SJCRH30 (cell line): ENCODE measurements around the gene COQ5. TPM values are rescaled to one million over a fixed set of nuclear protein-coding genes. Genes with fewer than 3 reads are reported as not detected.
A peak's percentile ranks its signal among the peaks of the same experiment; 100 is the strongest.
"Not testable (repeated sequence)": the region's sequence is repeated elsewhere in the genome, so short reads cannot be mapped to it uniquely, and the experiment has no call there.

Experiments
- DNase-seq, 2 experiments: peaks; one replicate each; pipeline ENCODE4 v3.0.0-alpha.2; 2015 to 2020
- H3K27ac ChIP-seq: fragments of 250-450 bp; sonication (Bioruptor Pico); 2 replicates; pipeline ENCODE4 v1.5.1; 2020; ENCODE audit warnings: mild to moderate bottlenecking, moderate library complexity
- H3K27me3 ChIP-seq: fragments of 250-450 bp; sonication (Bioruptor Pico); 2 replicates; pipeline ENCODE4 v1.5.1; 2020; ENCODE audit warnings: mild to moderate bottlenecking, moderate library complexity
- H3K36me3 ChIP-seq: fragments of 250-450 bp; sonication (Bioruptor Pico); 2 replicates; pipeline ENCODE4 v1.5.1; 2020; ENCODE audit warnings: mild to moderate bottlenecking, moderate library complexity
- H3K4me1 ChIP-seq: fragments of 250-450 bp; sonication (Bioruptor Pico); 2 replicates; pipeline ENCODE4 v1.5.1; 2020; ENCODE audit warnings: mild to moderate bottlenecking, moderate library complexity
- H3K4me3 ChIP-seq: fragments of 250-450 bp; sonication (Bioruptor Pico); 2 replicates; pipeline ENCODE4 v1.5.1; 2020; ENCODE audit warnings: mild to moderate bottlenecking, moderate library complexity
- H3K9me3 ChIP-seq: fragments of 250-450 bp; sonication (Bioruptor Pico); replicated peaks from 2 replicates; pipeline ENCODE4 v1.5.1; 2020; ENCODE audit warnings: mild to moderate bottlenecking, moderate library complexity
- total RNA-seq: library from RNA; depleted of rRNA; stranded (reverse); fragments of >200 nt; shearing (Covaris generic); gene quantifications from 2 replicates; pipeline ENCODE4 v1.2.3, GENCODE V29; 2014

The COQ5 gene
- total RNA-seq, 1 experiment from 2014 or later = 34.2 TPM

DNA sequence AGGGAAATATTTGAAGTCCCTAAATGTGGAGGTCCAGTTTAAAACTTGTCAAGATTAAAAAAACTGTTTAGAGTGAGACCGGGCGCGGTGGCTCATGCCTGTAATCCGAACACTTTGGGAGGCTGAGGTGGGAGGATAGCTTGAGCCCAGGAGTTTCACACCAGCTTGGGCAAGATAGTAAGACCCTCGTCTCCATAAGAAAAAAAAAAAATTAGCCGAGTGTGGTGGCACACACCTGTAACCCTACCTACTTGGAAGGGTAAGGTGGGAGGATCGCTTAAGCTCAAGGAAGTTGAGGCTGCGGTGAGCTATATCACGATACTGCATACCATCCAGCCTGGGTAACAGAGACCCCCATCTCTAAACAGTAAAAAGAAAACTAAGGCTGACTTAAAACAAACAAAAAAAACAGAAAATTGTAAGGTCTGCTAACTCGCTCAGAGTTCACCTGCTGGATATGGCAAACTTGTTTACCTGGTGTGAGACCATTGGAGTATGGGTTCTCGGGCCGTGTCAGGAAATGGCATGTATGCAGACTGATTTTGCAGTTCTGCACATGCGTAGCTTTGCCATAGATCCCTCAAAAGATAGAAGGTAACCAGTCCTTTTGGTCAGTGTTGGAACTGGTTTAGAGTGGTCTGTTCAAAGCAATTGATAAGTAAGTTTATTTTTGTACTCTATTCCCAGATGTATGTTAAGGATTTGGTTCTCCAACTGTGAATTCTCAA, 7.3 kb upstream of the COQ5 start:
- DNase-seq = no peak
- peaks cover 14% of the 10 kb centered on the region for H3K4me1 ChIP-seq
- no peak overlapping the region for H3K27ac ChIP-seq
- H3K4me3 ChIP-seq = peak overlapping the region; percentile 91; the same call in 1 of the 2 replicates
- H3K27me3 ChIP-seq = no peaks in the 10 kb centered on the region
- H3K9me3 ChIP-seq = no peaks in the 10 kb centered on the region
- H3K36me3 ChIP-seq = peaks cover 3% of the 10 kb centered on the region; the same call in 1 of the 2 replicates

DNA sequence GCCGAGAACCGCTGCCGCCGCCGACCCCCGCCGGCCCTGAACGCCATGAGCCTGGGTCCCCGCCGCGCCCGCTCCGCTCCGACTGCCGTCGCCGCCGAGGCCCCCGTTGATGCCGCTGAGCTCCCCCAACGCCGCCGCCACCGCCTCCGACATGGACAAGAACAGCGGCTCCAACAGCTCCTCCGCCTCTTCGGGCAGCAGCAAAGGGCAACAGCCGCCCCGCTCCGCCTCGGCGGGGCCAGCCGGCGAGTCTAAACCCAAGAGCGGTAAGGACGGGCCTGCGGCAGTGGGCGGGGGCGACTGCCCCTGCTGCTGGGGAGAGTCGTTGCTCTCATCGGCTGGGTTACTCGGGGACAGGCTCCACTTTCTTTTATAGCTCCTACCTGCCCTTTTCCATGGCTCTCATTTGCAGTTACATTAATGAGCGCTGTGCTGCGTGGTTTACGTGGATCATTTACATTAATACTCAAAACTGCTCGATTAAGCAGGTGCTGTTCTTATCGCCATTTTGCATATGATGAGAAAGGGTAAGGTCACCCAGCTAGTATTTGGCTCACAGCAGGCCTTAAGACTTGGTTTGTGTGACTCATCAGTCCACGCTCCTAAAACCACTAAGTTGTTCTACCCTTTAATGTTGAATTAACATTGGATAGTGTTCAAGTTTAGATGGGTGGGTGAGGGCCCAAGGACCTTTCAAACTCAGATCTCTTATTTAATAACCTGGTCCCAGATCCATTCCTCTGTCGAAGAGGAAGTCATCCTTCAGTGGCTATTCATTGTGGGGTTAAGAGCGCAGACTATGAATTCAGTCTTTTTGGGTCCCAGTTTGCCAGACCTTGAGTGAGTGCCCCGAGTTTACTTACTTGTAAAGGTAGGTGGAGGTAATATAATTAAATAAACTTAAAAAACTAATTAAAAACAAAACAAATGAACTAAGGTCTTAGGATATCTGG, 6.0 kb upstream of the COQ5 start:
- H3K27ac ChIP-seq = peak overlapping the region; percentile 58
- no peaks in the 10 kb centered on the region for H3K9me3 ChIP-seq
- peak; percentile 42 to 55 for DNase-seq
- peaks cover 14% of the 10 kb centered on the region for H3K4me1 ChIP-seq
- H3K27me3 ChIP-seq = no peaks in the 10 kb centered on the region
- peaks cover 3% of the 10 kb centered on the region; the same call in 1 of the 2 replicates for H3K36me3 ChIP-seq
- H3K4me3 ChIP-seq = peak overlapping the region; percentile 91

DNA sequence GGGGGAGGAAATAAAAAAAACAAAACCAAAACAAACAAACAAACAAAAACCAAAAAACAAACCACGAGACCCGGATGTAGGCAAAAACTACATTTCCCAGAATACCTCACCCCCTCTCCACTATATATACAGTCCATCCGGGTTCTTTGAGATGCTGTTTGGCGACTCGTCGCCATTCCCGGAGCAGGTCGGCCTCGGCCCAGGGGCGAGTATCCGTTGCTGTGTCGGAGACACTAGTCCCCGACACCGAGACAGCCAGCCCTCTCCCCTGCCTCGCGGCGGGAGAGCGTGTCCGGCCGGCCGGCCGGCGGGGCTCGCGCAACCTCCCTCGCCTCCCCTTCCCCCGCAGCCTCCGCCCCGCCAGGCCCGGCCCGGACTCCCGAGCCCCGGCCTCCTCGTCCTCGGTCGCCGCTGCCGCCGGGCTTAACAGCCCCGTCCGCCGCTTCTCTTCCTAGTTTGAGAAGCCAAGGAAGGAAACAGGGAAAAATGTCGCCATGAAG, 5.3 kb upstream of the COQ5 start, which contains the start of gene RNF10:
Gene RNF10, plus strand, starts transcription at position 154 of the 500 bp plus-strand sequence. CDS start 456 bp downstream, outside the sequence.
- peak within 1 kb of the TSS; percentile 91 for H3K4me3 ChIP-seq
- DNase-seq = peak; percentile 75 to 89
- peaks cover 3% of the 10 kb centered on the region; the same call in 1 of the 2 replicates for H3K36me3 ChIP-seq

DNA sequence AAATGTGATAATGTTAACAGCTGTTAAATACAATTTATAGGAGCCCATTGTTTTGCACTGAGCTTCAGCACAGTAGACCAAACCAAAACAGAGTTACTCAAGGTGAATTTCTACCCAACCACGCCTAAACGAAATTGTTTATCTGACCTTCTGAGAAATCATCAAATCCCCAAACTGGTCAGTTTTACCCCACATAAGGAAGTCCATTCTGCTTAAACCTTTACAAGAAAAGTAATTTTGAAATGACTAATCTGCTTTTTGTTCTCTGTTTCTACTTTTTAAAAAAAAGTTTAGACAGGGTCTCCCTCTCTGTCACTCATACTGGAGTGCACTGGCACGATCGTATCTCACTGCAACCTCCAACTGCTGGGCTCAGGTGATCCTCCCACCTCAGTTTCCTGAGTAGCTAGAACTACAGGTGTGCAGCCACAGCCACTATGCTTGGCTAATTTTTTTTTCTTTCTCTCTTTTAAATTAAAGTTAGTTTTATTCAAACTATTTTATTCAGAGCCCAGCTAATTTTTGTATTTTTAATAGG, 3.8 kb upstream of the COQ5 start:
- Histone ChIP-seq H3K4me1 (peaks cover 10% of the 10 kb centered on the region), H3K36me3 (peaks cover 2% of the 10 kb centered on the region; the same call in 1 of the 2 replicates), H3K27ac (no peak overlapping the region), H3K4me3 (no peak overlapping the region), H3K27me3 (no peaks in the 10 kb centered on the region), H3K9me3 (no peaks in the 10 kb centered on the region)
- DNase-seq = no peak

More for the DNA sequence above, 5.3 kb upstream of the COQ5 start, which contains the start of gene RNF10:
- H3K9me3 ChIP-seq = no peaks in the 10 kb centered on the region
- peaks cover 14% of the 10 kb centered on the region for H3K4me1 ChIP-seq
- H3K27ac ChIP-seq = peak within 1 kb of the TSS; percentile 58
- H3K27me3 ChIP-seq = no peaks in the 10 kb centered on the region

DNA sequence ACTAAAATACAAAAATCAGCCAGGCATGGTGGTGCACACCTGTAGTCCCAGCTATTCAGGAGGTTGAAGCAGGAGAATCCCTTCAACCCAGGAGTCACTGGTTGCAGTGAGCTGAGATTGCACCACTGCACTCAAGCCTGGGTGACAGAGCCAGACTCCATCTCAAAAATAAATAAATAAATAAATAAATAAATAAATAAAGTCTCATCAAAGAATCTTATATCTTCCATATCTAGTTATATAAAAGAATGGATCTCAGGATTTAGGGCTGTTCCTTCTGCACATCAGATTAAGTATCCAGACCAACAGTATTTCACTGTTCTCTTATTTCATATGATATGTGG, 1.4 kb upstream of the COQ5 start:
- peak overlapping the region; percentile 81 for H3K4me3 ChIP-seq
- not testable (repeated sequence) for H3K4me1 ChIP-seq, H3K9me3 ChIP-seq, H3K36me3 ChIP-seq, H3K27ac ChIP-seq, DNase-seq, H3K27me3 ChIP-seq

DNA sequence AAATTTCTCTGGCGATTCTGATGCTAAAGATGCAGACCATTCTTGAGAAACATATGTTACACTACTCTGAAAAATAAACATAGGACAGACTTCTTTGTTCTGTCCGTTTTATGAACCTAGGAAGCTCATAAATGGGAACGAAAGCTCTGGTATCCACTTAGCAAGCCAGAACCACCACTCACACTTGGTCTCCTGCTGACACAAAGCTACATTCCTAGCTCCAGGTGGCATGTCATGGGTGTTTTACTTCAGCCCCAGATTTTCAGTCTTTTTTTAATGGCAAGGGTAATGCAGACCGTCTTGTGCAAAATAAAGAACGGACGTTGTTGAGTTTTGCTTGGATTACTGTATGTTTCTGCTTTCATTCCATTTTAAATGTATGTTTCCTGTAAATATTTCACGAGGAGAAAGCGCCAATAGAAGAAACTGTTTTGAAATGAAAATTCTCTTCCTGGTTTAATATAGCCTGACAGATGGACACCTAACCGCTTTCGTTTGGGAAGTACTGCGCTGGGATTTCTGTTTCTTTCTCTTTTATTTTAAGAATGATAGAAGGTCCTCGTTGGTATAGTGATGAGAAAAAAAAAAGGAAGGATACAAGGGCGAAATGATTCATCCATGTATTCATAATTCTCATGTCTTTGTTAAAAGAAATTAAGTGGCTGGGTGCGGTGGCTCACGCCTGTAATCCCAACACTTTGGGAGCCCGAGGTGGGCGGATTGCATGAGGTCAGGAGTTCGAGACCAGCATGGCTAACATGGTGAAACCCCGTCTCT, 871 bp upstream of the COQ5 start:
- Histone ChIP-seq H3K36me3 (no peaks in the 10 kb centered on the region), H3K9me3 (no peaks in the 10 kb centered on the region), H3K4me3 (peak overlapping the region; percentile 81), H3K27me3 (no peaks in the 10 kb centered on the region), H3K4me1 (peaks cover 3% of the 10 kb centered on the region), H3K27ac (peak overlapping the region; percentile 88)
- DNase-seq = peak; percentile 30 to 63

DNA sequence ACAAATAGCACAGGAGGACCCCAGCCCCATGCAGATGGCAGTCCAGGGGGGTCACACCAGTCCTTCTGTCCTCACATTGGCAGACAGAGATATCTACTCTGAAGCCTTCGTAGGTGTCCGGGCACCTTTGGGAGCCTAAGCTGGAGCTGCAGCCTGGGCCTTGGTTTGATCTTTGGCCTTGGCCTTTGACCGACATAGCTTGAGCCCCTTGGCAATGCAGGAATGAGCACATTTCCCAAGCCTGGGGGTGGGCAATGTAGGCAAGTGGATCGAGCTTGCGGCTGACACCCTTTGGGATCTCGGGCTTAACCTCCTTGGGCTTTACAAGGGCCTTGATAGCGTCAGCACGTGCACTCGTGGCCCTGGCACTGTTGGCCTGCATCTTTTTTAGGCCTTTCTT, 6.4 kb downstream of the COQ5 start:
- no peak for DNase-seq
- Histone ChIP-seq H3K27me3 (no peaks in the 10 kb centered on the region), H3K4me1 (no peaks in the 10 kb centered on the region), H3K4me3 (no peak overlapping the region), H3K27ac (no peak overlapping the region), H3K36me3 (no peaks in the 10 kb centered on the region; the same call in 1 of the 2 replicates), H3K9me3 (no peaks in the 10 kb centered on the region)

DNA sequence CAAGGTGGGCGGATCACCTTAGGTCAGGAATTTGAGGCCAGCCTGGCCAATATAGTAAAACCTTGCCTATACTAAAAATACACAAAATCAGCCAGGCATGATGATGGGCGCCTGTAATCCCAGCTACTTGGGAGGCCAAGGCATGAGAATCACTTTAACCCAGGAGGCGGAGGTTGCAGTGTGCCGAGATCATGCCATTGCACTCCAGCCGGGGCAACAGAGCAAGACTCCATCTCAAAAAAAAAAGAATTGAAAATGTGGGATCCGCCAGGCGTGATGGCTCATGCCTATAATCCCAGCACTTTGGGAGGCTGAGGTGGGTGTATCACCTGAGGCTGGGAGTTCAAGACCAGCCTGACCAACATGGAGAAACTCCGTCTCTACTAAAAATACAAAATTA, 9.6 kb downstream of the COQ5 start:
- H3K4me1 ChIP-seq, H3K27me3 ChIP-seq, H3K36me3 ChIP-seq, H3K9me3 ChIP-seq, H3K4me3 ChIP-seq, H3K27ac ChIP-seq, DNase-seq: not testable (repeated sequence)

DNA sequence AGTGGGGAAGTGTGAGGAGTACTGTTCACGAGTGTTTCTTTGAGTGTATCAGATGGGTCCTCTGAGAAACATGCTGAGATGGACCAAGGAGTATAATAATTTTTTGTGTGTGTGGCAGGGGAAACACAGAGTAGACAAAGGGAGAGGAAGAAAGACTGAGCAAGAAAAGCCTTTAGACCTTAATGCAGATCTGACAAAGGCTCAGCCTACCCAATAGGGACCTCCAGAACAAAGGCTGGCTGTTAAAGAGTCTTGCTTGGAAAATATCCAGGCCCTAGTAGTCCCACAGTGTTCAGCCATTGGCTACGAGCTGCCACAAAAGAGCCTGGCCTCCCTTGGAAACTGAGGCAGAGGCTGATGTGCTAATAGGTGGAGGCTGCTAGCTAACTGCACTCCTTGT, 13.5 kb downstream of the COQ5 start:
- no peaks in the 10 kb centered on the region for H3K4me1 ChIP-seq
- no peaks in the 10 kb centered on the region for H3K27me3 ChIP-seq
- H3K36me3 ChIP-seq = peaks cover 11% of the 10 kb centered on the region
- DNase-seq = no peak
- H3K4me3 ChIP-seq = no peak overlapping the region
- H3K27ac ChIP-seq = no peak overlapping the region
- H3K9me3 ChIP-seq = no peaks in the 10 kb centered on the region

DNA sequence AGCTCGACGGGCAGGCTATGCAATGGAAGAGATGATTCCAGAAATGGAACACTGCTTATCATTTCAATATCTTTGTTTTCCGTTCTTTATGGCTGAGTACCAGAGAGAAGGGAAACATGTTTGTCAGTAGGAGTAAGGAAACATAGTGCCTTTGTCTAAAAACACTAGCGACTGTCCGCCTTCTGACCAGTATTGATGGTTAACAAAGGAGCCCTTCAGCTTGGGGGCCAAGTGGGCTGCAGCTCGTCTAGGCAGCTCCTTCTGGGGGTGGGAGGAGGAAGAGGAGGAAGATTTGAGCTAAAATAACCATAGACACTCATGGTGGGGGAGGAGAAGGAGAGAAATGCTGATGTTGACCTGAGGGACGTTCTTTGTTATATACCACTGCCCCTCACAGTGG, 15.0 kb downstream of the COQ5 start:
- H3K27me3 ChIP-seq = no peaks in the 10 kb centered on the region
- no peak for DNase-seq
- H3K9me3 ChIP-seq = no peaks in the 10 kb centered on the region
- no peak overlapping the region for H3K4me3 ChIP-seq
- H3K4me1 ChIP-seq = no peaks in the 10 kb centered on the region
- H3K36me3 ChIP-seq = peaks cover 16% of the 10 kb centered on the region
- H3K27ac ChIP-seq = no peak overlapping the region

DNA sequence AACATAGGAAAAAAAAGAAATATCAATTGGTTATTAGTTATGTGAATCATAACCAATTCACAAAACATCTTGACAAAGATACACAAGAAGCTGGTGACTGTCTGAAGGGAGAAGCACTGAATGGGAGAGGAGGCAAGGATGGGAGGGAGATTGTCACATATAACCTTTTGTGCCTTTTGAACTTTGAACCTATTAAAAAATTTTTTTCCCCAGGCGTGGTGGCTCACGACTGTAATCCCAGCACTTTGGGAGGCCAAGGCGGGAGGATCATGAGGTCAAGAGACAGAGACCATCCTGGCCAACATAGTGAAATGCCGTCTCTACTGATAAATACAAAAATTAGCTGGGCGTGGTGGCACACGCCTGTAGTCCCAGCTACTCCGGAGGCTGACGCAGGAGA, 20.4 kb downstream of the COQ5 start:
- no peak overlapping the region for H3K4me3 ChIP-seq
- H3K4me1 ChIP-seq = no peaks in the 10 kb centered on the region
- no peak overlapping the region for H3K27ac ChIP-seq
- no peak for DNase-seq
- no peaks in the 10 kb centered on the region for H3K27me3 ChIP-seq
- peaks cover 10% of the 10 kb centered on the region for H3K36me3 ChIP-seq
- no peaks in the 10 kb centered on the region for H3K9me3 ChIP-seq

DNA sequence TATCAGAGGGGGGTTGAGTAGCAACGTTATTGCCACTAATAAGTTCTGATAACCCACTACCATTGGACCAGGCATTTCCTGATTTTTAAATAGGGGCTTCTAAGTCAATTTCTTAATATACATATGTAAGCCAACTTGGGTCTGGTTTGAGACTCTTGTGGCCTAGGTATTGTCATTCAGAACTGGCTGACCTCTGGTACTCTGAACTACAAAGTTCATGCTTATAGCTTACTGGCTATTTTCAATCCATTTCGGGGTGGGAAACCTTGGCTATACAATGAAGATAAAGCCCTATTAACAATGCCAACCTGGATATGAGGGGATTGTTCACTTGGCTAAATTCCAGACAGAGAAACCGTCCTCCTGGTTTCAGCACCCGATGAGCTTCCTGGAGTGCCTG, 24.4 kb downstream of the COQ5 start:
- H3K4me3 ChIP-seq = no peak overlapping the region
- no peaks in the 10 kb centered on the region for H3K4me1 ChIP-seq
- H3K27ac ChIP-seq = no peak overlapping the region
- H3K27me3 ChIP-seq = no peaks in the 10 kb centered on the region
- no peak for DNase-seq
- peaks cover 21% of the 10 kb centered on the region for H3K36me3 ChIP-seq
- H3K9me3 ChIP-seq = no peaks in the 10 kb centered on the region

DNA sequence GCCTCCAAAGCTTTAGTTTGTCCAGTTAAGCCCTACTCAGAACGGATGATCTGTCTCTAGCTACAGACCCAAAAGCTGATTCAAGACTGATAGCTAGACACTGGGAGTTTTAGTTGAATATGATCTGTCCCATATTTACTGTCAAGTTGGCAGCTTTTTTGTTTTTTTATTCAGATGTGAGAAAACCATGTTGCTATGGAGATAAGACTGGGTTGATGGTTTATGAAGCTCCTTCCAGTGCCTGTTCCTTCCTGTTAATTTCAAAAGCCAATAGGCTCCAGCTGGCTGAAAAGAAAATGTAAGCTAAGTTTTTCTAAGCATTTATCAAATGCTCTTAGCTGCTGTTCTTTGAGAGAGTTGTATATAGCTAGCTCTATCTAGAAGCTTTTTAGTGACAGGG, 28.4 kb downstream of the COQ5 start:
- Histone ChIP-seq H3K4me1 (peaks cover 9% of the 10 kb centered on the region), H3K27ac (no peak overlapping the region), H3K36me3 (peaks cover 36% of the 10 kb centered on the region), H3K4me3 (no peak overlapping the region), H3K27me3 (no peaks in the 10 kb centered on the region), H3K9me3 (no peaks in the 10 kb centered on the region)
- no peak for DNase-seq

DNA sequence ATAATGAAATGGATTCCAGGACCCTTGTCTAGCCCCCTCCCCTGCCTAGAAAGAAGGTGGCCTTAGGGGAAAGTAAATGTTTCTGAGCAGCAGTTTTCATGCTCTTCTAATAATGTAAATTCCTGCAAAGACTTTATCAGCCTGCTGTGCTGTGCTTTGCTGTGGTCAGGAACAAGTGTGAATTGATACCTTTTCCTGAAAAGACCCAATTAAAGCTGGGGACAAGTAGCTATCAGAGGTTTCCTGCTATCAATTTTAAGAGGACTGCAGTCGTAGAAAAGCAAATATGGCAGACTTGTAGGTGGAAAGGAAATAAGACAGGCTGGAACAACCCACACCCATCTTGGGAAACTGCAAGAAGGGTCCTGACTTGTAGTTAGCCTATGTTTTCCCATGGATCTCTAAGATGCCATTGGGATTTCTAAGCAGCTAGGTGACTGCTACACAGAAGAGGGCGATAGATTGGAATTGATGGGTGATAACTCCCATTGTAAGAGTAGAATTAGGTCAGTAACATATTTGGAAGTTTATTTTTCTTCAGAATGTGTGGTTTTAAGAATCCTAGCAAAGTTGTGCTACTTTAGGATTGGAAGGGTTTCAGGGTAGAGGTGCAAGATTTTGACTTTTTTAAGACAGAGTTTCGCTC, 30.0 kb downstream of the COQ5 start:
- Histone ChIP-seq H3K4me3 (no peak overlapping the region), H3K36me3 (peaks cover 36% of the 10 kb centered on the region), H3K27me3 (no peaks in the 10 kb centered on the region), H3K9me3 (no peaks in the 10 kb centered on the region), H3K4me1 (peaks cover 9% of the 10 kb centered on the region), H3K27ac (no peak overlapping the region)
- no peak for DNase-seq
